Ovary (tissue), 9 donors: ENCODE measurements around the gene FOXD2. TPM values are rescaled to one million over a fixed set of nuclear protein-coding genes. Genes with fewer than 3 reads are reported as not detected.

Experiments used
- DNase-seq, 5 donors: peaks; one replicate each; pipeline ENCODE4 v3.0.0-alpha.2; 2019 to 2020
- H3K27ac ChIP-seq, 2 donors: fragments of 200-600 bp; one replicate each; pipeline versions ENCODE4 v1.5.1 to v1.8.0; 2019 to 2022
- H3K27me3 ChIP-seq: fragments of 200-600 bp; one replicate; pipeline ENCODE4 v1.8.0; 2022
- H3K36me3 ChIP-seq: fragments of 200-600 bp; sonication (generic); one replicate; pipeline ENCODE4 v1.5.1; 2019
- H3K4me1 ChIP-seq: one replicate; pipeline ENCODE4 v1.8.1; 2013; ENCODE audit warnings: mild to moderate bottlenecking, moderate library complexity; ENCODE audit not compliant: insufficient read depth
- H3K4me3 ChIP-seq: fragments of 200-600 bp; sonication (generic); one replicate; pipeline ENCODE4 v1.5.1; 2017
- H3K9me3 ChIP-seq, 2 donors: fragments of 200-600 bp in 1 of 2; sonication (generic) in 1 of 2; one replicate each; pipeline versions ENCODE4 v1.5.1 to v1.8.1; 2013 to 2019; ENCODE audit warnings: mild to moderate bottlenecking in 1 of 2, moderate library complexity in 1 of 2
- CTCF ChIP-seq, 3 donors: fragments of 450-650 bp in 2 of 3; fragments of 200-600 bp in 1 of 3; IDR thresholded peaks; one replicate each; pipeline versions ENCODE4 v1.5.1 to v1.8.0; 2016 to 2022; ENCODE audit warnings: antibody characterized with exemption in 3 of 3, mild to moderate bottlenecking in 1 of 3
- EP300 ChIP-seq: sonication (generic); formaldehyde crosslinking; IDR thresholded peaks from one replicate; pipeline ENCODE4 v1.6.1; 2017; ENCODE audit warnings: antibody characterized with exemption
- POLR2A ChIP-seq: fragments of 450-650 bp; IDR thresholded peaks from one replicate; pipeline ENCODE4 v1.6.1; 2017; ENCODE audit warnings: antibody characterized with exemption, mild to moderate bottlenecking, moderate library complexity
- WGBS, 3 donors: extraction: QIAGEN DNeasy Blood & Tissue Kit in 1 of 3; methylation state at CpG; one replicate each; pipeline versions ENCODE4 v1.1.5 to v1.1.7; 2013 to 2017; 5-methylcytosine and 5-hydroxymethylcytosine counted together
- intact Hi-C, 4 donors: fragments of 100-400 bp; cut with DNase I; formaldehyde crosslinking; loops; one replicate each; pipeline versions ENCODE4 v1.11.0 to v1.15.1; 2022 to 2023
- polyA plus RNA-seq, 2 donors: library from polyadenylated mRNA; stranded (reverse); fragments of 200-250 nt in 1 of 2; fragments of 350-450 nt in 1 of 2; fragmentation: Illumina TruSeq in 1 of 2; extraction: RNeasy Lipid Tissue Mini Kit (QIAGEN cat#74804) in 1 of 2; gene quantifications; one replicate each; pipeline ENCODE4 v1.2.3, GENCODE V29; 2013 to 2014
- total RNA-seq, 7 donors: library from RNA; depleted of rRNA in 2 of 7; stranded (reverse); fragments of >200 nt in 2 of 7; fragmentation: NEBNext Ultra II Directional in 3 of 7; extraction: Animal tissue kit (Norgen Biotek cat#: 25700) in 3 of 7; gene quantifications; one replicate each; pipeline versions ENCODE4 v1.1.0 to v1.2.4, GENCODE V29; 2016 to 2023
- donor health status: DM: no; HTN: no; CAD: no; lungs with moderate emphysema.
- donor health status: DM: no; HTN: no; CAD: no.
- donor health status: Bipolar disorder and iron deficiency.
- donor health status: DM: yes; HTN: yes; CAD: no.
- donor health status: DM: no; HTN: no; CAD: no.
- donor health status: DM: yes; HTN: yes; CAD: no.

Gene FOXD2
- total and polyA plus RNA-seq, 9 donors, result 0.05 to 0.18 (median 0.09) TPM; not detected in 3

GRCh38 chr1:47440599-47441081 lies 2.8 kb downstream of the FOXD2 start:
- WGBS, 3 donors, result 49 to 67% (median 51%) methylated on average over 5 of the region's 5 CpGs
- Histone ChIP-seq H3K36me3 (no peaks in the 10 kb centered on the region), H3K27ac (no peak overlapping the region), H3K4me3 (no peak overlapping the region), H3K27me3 (no peaks in the 10 kb centered on the region), H3K4me1 (peaks cover 2% of the 10 kb centered on the region), H3K9me3 (no peaks in the 10 kb centered on the region)
- TF ChIP-seq CTCF (IDR thresholded peaks at IDR 0.05) (no peak), EP300 (no peak), POLR2A (no peak)
- DNase-seq, result no peak
- intact Hi-C loops, result no loop called here

- Histone ChIP-seq H3K27ac (no peak overlapping the region), H3K4me1 (peaks cover 2% of the 10 kb centered on the region), H3K36me3 (no peaks in the 10 kb centered on the region), H3K4me3 (no peak overlapping the region), H3K27me3 (no peaks in the 10 kb centered on the region), H3K9me3 (no peaks in the 10 kb centered on the region)
- no peak for TF ChIP-seq POLR2A
- no peak for TF ChIP-seq CTCF (IDR thresholded peaks at IDR 0.05)
- TF ChIP-seq EP300, result no peak
- 90 to 92% (median 92%) methylated on average over 3 of the region's 3 CpGs for WGBS, 3 donors
- DNase-seq, result no peak
- intact Hi-C loops, result no loop called here
Measured at GRCh38 chr1:47441450-47442106, 3.7 kb downstream of the FOXD2 start.

GRCh38 chr1:47442202-47442601 lies 4.4 kb downstream of the FOXD2 start:
- DNase-seq, result no peak
- H3K27me3 ChIP-seq, result no peaks in the 10 kb centered on the region
- no peak overlapping the region for H3K27ac ChIP-seq
- TF ChIP-seq EP300, result no peak
- TF ChIP-seq CTCF (IDR thresholded peaks at IDR 0.05), result no peak
- TF ChIP-seq POLR2A, result no peak
- WGBS, 3 donors, result 81 to 94% (median 85%) methylated on average over 4 of the region's 4 CpGs
- no peaks in the 10 kb centered on the region for H3K36me3 ChIP-seq
- H3K4me1 ChIP-seq, result peaks cover 2% of the 10 kb centered on the region
- intact Hi-C loops, result no loop called here
- H3K9me3 ChIP-seq, result no peaks in the 10 kb centered on the region
- no peak overlapping the region for H3K4me3 ChIP-seq

- no peak for DNase-seq
- Histone ChIP-seq H3K27me3 (no peaks in the 10 kb centered on the region), H3K9me3 (no peaks in the 10 kb centered on the region), H3K4me1 (peaks cover 1% of the 10 kb centered on the region), H3K27ac (no peak overlapping the region), H3K36me3 (no peaks in the 10 kb centered on the region), H3K4me3 (no peak overlapping the region)
- TF ChIP-seq EP300 (no peak), CTCF (IDR thresholded peaks at IDR 0.05) (no peak), POLR2A (no peak)
- intact Hi-C loops, result no loop called here
- 45 to 60% (median 49%) methylated on average over 9 of the region's 9 CpGs for WGBS, 3 donors
Measured at GRCh38 chr1:47442842-47443529, 5.1 kb downstream of the FOXD2 start.
